K562 (cell line): ENCODE measurements around the gene UNC119B.

Source experiments
- MAX ChIP-seq: sonication (generic); formaldehyde crosslinking; IDR thresholded peaks from 2 replicates; pipeline ENCODE4 v1.9.0; 2022; ENCODE audit warnings: mild to moderate bottlenecking, missing genetic modification reagents
- SP2 ChIP-seq: IDR thresholded peaks from 2 replicates; pipeline ENCODE4 v1.6.1; 2011; ENCODE audit warnings: mild to moderate bottlenecking, low read depth, low read length, moderate library complexity; ENCODE audit not compliant: poor library complexity, severe bottlenecking; ENCODE audit errors: extremely low read depth

DNA sequence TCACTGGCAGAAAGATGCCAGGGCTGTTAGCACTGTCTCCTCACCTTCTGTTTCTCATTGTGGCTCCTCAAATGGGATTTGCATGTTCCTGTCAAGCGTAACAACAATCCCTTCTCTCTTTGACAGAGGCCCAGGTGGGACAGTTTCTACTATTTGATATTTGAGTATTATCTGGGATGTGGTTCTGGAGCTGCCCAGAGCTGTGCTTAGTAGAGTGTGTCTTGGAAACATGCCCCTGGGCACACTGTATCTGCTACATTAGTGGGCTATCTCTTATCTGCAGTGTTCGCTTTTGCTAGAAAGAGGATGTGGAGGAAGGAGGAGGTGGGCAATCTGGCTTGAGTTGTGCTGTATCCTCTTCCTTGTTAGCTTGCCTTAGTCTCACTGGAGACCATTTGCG lies 11.6 kb downstream of the UNC119B start:
- TF ChIP-seq SP2 (no peak), MAX (no peak)
